Ishikawa (cell line): ENCODE measurements around the gene DCTN1.

Experiments
- EP300 ChIP-seq: IDR thresholded peaks from 2 replicates; pipeline ENCODE4 v1.6.1; 2012; ENCODE audit warnings: borderline replicate concordance
- RAD21 ChIP-seq: IDR thresholded peaks from 2 replicates; pipeline ENCODE4 v1.6.1; 2012; ENCODE audit warnings: low read depth
- USF1 ChIP-seq: IDR thresholded peaks from 2 replicates; pipeline ENCODE4 v1.6.1; 2012
- YY1 ChIP-seq: IDR thresholded peaks from 2 replicates; pipeline ENCODE4 v1.6.1; 2012; ENCODE audit warnings: low read depth

GRCh38 chr2:74425523-74425922 is 45.4 kb upstream of the DCTN1 start:
- TF ChIP-seq YY1, result no peak
- no peak for TF ChIP-seq RAD21
- no peak for TF ChIP-seq USF1
- no peak for TF ChIP-seq EP300
